Suprapubic skin (tissue), 4 donors: ENCODE measurements around the gene TMTC1. TPM values are rescaled to one million over a fixed set of nuclear protein-coding genes. Genes with fewer than 3 reads are reported as not detected.

ENCODE experiments used
- DNase-seq, 2 donors: peaks; one replicate each; pipeline ENCODE4 v3.0.0-alpha.2; 2019; ENCODE audit warnings: low spot score in 2 of 2
- H3K27ac ChIP-seq: fragments of 200-600 bp; sonication (generic); one replicate; pipeline ENCODE4 v1.5.1; 2019
- H3K27me3 ChIP-seq: fragments of 200-600 bp; sonication (generic); one replicate; pipeline ENCODE4 v1.5.1; 2019
- H3K36me3 ChIP-seq: fragments of 200-600 bp; sonication (generic); one replicate; pipeline ENCODE4 v1.5.1; 2019
- H3K4me1 ChIP-seq: fragments of 200-600 bp; sonication (generic); one replicate; pipeline ENCODE4 v1.5.1; 2019
- H3K4me3 ChIP-seq: fragments of 200-600 bp; sonication (generic); one replicate; pipeline ENCODE4 v1.5.1; 2019; ENCODE audit warnings: mild to moderate bottlenecking
- H3K9me3 ChIP-seq: fragments of 200-600 bp; sonication (generic); one replicate; pipeline ENCODE4 v1.5.1; 2019
- EP300 ChIP-seq: sonication (generic); formaldehyde crosslinking; IDR thresholded peaks from one replicate; pipeline ENCODE4 v1.6.1; 2017; ENCODE audit warnings: antibody characterized with exemption
- POLR2A ChIP-seq, 2 donors: fragments of 450-650 bp; IDR thresholded peaks; one replicate each; pipeline ENCODE4 v1.6.1; 2017; ENCODE audit warnings: antibody characterized with exemption in 2 of 2, mild to moderate bottlenecking in 2 of 2, moderate library complexity in 2 of 2
- POLR2AphosphoS5 ChIP-seq, 3 donors: sonication (generic); formaldehyde crosslinking; IDR thresholded peaks; one replicate each; pipeline ENCODE4 v1.6.1; 2017; ENCODE audit warnings: antibody characterized with exemption in 3 of 3
- WGBS: methylation state at CpG from one replicate; pipeline ENCODE4 v1.1.5; 2018; 5-methylcytosine and 5-hydroxymethylcytosine counted together
- total RNA-seq, 4 donors: library from RNA; depleted of rRNA; stranded (reverse); fragments of >200 nt; gene quantifications; one replicate each; pipeline ENCODE4 v1.1.0, GENCODE V29; 2016
- TF ChIP-seq, protein P1 (sequence below), 2 donors: fragments of 200-600 bp in 1 of 2; fragments of 450-650 bp in 1 of 2; sonication (generic) in 1 of 2; IDR thresholded peaks; one replicate each; pipeline ENCODE4 v1.5.1; 2016 to 2019; ENCODE audit warnings: antibody characterized with exemption in 2 of 2, mild to moderate bottlenecking in 1 of 2, moderate library complexity in 1 of 2

The TMTC1 gene
- total RNA-seq, 4 donors from 2014 or later = 11.0 to 25.8 (median 19.5) TPM

DNA sequence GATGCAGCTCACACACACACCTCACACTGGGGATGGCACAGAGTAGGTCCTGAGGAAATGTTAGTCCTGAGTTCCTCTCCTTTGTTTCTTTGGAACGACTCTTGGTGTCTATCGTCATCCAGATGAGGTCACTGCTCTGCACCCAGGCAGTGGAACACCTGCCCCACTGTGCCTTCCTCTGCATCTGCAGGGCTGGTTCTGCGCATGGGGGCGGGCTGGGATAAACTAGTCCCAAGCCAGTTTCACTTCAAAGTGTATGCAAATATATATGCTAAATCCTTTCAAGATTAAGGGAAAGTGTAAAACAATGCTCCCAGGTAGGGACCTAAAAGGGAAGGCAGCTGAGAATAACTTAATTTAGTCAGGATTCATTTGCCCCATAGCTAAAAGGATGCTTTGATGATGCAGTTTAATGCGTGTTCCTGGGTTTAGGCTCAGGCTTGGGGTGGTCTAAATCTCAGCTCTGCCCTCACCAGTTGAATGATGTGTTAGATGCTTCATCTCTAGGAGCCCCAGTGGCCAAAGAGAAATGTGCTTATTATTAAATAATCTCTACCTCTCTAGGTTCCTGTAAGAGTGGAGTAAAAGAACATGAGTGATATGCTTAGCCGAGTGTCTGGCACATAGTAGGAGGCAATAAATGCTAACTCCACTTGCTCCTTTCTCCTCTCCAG is 239.2 kb downstream of the TMTC1 start:
- H3K27ac ChIP-seq = no peak overlapping the region

DNA sequence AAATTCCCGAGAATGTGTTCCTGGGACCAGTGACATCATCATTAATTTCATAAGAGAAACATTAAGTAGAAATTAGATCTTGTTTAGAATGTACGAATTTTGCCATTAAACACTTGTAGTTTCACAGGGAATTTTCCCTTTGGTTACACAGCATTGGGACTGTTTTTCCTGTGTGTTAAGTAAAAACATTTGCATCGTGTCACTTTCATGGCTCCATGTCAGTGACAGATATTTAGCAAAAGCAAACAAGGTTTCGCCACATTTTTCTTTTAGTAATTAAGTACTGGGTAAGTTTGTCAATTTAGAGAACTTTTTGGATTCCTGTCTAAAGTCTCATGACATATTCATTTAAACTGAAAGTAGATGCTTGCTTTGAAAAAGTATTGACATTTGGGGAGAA is 240.7 kb downstream of the TMTC1 start:
- H3K4me1 ChIP-seq = peaks cover 11% of the 10 kb centered on the region
- H3K4me3 ChIP-seq = no peak overlapping the region
- no peaks in the 10 kb centered on the region for H3K9me3 ChIP-seq
- no peak for DNase-seq
- TF ChIP-seq POLR2AphosphoS5 (IDR thresholded peaks at IDR 0.05) (no peak), POLR2A (IDR thresholded peaks at IDR 0.05) (no peak), EP300 (no peak)
- TF ChIP-seq, protein P1, sequence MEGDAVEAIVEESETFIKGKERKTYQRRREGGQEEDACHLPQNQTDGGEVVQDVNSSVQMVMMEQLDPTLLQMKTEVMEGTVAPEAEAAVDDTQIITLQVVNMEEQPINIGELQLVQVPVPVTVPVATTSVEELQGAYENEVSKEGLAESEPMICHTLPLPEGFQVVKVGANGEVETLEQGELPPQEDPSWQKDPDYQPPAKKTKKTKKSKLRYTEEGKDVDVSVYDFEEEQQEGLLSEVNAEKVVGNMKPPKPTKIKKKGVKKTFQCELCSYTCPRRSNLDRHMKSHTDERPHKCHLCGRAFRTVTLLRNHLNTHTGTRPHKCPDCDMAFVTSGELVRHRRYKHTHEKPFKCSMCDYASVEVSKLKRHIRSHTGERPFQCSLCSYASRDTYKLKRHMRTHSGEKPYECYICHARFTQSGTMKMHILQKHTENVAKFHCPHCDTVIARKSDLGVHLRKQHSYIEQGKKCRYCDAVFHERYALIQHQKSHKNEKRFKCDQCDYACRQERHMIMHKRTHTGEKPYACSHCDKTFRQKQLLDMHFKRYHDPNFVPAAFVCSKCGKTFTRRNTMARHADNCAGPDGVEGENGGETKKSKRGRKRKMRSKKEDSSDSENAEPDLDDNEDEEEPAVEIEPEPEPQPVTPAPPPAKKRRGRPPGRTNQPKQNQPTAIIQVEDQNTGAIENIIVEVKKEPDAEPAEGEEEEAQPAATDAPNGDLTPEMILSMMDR (IDR thresholded peaks at IDR 0.05) = no peak
- 42% methylated on average over 4 of the region's 4 CpGs for WGBS
- H3K27ac ChIP-seq = peak overlapping the region; percentile 59
- H3K27me3 ChIP-seq = no peaks in the 10 kb centered on the region
- no peaks in the 10 kb centered on the region for H3K36me3 ChIP-seq

More for the DNA sequence above, 239.2 kb downstream of the TMTC1 start:
- WGBS = 90% methylated on average over 6 of the region's 6 CpGs
- Histone ChIP-seq H3K4me3 (no peak overlapping the region), H3K36me3 (no peaks in the 10 kb centered on the region), H3K9me3 (no peaks in the 10 kb centered on the region), H3K27me3 (no peaks in the 10 kb centered on the region), H3K4me1 (peaks cover 14% of the 10 kb centered on the region)
- DNase-seq = no peak
- no peak for TF ChIP-seq EP300
- TF ChIP-seq POLR2AphosphoS5 (IDR thresholded peaks at IDR 0.05) = no peak
- no peak for TF ChIP-seq POLR2A (IDR thresholded peaks at IDR 0.05)
- TF ChIP-seq, protein P1 (IDR thresholded peaks at IDR 0.05) = no peak

DNA sequence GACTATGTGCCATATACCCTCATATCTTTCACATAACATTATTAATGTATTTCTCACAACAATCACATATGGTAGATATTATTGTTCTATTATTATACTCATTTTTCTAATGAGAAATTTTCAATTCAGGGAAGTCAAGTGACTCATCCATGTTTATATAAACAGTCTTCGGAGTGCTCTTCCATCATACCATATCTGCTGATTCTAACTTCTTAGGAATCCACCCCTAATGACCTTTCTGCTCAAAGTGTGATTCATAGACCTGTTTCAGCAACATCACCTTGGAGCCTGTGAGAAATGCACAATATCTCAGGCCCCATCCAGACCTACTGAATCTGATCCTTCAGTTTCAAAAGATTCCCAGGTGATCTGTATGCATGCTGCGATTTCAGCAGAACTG is 246.4 kb downstream of the TMTC1 start:
- 65% methylated on average over 2 of the region's 2 CpGs for WGBS
- Histone ChIP-seq H3K27ac (no peak overlapping the region), H3K4me3 (no peak overlapping the region), H3K9me3 (no peaks in the 10 kb centered on the region), H3K36me3 (no peaks in the 10 kb centered on the region), H3K4me1 (no peaks in the 10 kb centered on the region), H3K27me3 (no peaks in the 10 kb centered on the region)
- no peak for TF ChIP-seq POLR2AphosphoS5 (IDR thresholded peaks at IDR 0.05)
- TF ChIP-seq POLR2A (IDR thresholded peaks at IDR 0.05) = no peak
- no peak for TF ChIP-seq EP300
- no peak for DNase-seq

DNA sequence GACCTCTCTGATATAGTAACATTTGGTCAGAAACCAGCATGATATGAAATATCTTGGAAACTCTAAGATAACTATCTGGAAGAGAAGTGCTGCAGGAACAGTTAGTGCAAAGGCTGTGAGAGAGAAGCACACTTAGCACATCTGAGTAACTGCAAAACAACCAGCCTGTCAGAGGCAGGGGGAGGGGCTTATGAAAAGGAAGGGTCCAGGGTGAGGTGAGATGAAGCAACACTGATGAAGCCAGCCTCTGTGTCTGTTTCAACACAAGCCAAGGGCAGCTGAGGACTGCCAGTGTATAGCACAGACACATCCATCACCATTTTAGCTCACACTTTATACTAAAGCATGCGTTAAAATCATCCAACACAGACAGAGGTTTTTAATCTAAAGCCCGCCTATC is 248.8 kb downstream of the TMTC1 start:
- Histone ChIP-seq H3K4me3 (no peak overlapping the region), H3K4me1 (no peaks in the 10 kb centered on the region), H3K27me3 (no peaks in the 10 kb centered on the region), H3K9me3 (no peaks in the 10 kb centered on the region), H3K27ac (no peak overlapping the region), H3K36me3 (no peaks in the 10 kb centered on the region)
- no peak for TF ChIP-seq EP300
- DNase-seq = no peak
- 96% methylated on average over 2 of the region's 2 CpGs for WGBS

- H3K36me3 ChIP-seq = no peaks in the 10 kb centered on the region
- no peak overlapping the region for H3K4me3 ChIP-seq
- H3K27ac ChIP-seq = no peak overlapping the region
- no peaks in the 10 kb centered on the region for H3K9me3 ChIP-seq
- H3K4me1 ChIP-seq = no peaks in the 10 kb centered on the region
- no peaks in the 10 kb centered on the region for H3K27me3 ChIP-seq
- WGBS = 43% methylated on average over 4 of the region's 4 CpGs
- DNase-seq = no peak
- TF ChIP-seq, protein P1 (IDR thresholded peaks at IDR 0.05) = no peak
- TF ChIP-seq POLR2AphosphoS5 (IDR thresholded peaks at IDR 0.05) = no peak
Observed at GRCh38 chr12:29533815-29534489, 249.8 kb downstream of the TMTC1 start.

DNA sequence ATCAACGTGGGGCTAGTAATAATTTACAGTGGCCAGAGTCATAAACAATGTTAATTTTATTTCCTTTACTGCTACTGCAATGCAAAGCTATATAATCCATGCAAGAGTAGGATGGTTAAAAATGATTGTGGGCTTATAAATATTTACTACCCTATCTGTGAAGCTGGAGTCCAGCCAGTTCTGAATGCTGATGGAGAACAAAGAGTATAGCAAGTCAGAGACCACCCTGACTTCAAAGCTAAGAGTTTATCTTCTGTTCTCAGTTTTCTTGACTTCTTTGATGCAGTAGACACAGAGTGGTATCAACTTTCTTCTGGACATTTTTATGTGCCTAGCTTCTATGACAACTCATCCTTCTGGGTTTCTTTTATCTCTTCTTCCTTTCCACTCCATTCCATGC is 252.3 kb downstream of the TMTC1 start:
- no peaks in the 10 kb centered on the region for H3K27me3 ChIP-seq
- 53% methylated on average over 1 of the region's 1 CpG for WGBS
- H3K9me3 ChIP-seq = no peaks in the 10 kb centered on the region
- no peaks in the 10 kb centered on the region for H3K4me1 ChIP-seq
- TF ChIP-seq, protein P1 (IDR thresholded peaks at IDR 0.05) = no peak
- TF ChIP-seq POLR2A (IDR thresholded peaks at IDR 0.05) (no peak), POLR2AphosphoS5 (IDR thresholded peaks at IDR 0.05) (no peak), EP300 (no peak)
- no peak for DNase-seq
- no peak overlapping the region for H3K27ac ChIP-seq
- no peaks in the 10 kb centered on the region for H3K36me3 ChIP-seq
- no peak overlapping the region for H3K4me3 ChIP-seq
